KG1 (cell line): ENCODE measurements around the gene SIK2.
A peak's percentile ranks its signal among the peaks of the same experiment; 100 is the strongest.

ENCODE experiments used
- DNase-seq: peaks from one replicate; lab custom pipeline; 2025; lab: John Stamatoyannopoulos, UW

The SIK2 gene

DNA sequence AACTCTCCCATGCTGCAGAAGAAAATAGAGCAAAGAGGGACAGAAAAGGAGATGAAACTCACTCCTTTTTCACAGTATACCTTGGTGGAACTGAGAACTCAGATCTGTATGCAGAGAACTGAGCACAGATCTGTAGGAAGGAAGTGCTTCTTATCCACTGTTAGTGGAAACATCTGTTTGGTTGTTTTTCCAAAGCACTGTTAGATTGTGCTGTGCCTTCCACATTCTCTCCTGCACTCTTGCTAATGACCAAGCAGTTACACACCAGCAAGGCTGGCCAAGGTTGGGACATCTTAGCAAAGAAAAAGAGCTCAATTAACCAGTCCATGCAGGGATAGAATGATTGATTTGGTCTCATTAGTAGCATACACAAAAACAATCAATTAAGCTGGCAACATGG, 20.1 kb upstream of the SIK2 start:
- peak; percentile 36 for DNase-seq

DNA sequence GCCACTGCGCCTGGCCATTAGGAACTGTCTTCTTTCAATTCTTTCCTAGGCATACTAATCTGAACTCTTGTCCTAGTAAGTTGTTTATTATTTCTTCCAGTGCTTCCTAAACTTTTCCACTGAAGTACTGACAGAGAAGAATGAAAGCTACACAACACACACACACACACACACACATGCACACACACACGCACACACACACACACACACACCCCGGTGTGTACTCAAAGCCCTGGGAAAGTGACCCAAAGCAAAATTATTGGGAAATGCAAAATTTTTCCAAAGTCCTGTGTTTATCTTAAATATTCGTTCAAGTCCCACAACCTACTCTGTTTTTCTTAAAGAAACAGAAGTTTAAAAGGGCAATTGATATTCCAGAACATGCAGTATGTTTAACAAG, 19.4 kb upstream of the SIK2 start:
- no peak for DNase-seq

DNA sequence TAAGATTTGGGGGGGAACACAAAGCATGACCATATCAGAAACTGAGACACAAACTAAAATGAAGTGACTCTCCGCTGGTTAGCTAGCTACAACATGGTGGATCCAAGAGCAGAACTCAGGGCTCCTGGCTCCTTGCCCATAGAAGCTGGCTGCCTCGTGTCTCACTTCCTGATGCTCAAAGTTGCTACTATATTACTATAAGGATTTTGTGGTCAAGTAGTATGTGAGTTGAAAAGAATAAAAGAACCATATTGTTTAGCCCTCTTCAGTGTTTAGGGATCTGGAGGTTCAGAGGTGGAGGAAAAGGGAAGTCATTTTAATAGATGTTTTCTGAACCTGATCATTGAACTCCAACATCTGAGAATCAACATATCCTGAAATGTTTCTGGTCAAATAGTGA, 16.9 kb upstream of the SIK2 start:
- DNase-seq: no peak

DNA sequence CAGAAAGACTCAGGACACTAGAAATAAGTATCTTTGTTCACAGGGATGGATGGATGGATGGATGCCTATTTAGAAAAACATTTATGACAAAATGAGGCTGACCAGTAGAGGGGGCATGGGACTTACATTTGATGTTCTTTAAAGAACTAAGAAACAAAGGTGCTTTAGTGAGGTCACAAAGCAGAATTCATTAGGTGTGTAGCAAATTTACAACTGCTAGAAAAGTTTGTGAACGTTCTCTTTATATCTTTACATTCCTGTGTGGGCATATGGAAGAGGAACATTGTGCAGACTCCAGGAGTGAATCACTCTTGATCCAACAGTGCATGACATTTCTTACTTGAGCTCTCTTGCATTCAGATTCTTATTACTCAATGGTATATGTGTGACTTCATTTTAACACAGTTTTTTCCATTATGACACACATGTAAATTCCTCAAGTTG, 15.8 kb upstream of the SIK2 start:
- DNase-seq: peak; percentile 49

DNA sequence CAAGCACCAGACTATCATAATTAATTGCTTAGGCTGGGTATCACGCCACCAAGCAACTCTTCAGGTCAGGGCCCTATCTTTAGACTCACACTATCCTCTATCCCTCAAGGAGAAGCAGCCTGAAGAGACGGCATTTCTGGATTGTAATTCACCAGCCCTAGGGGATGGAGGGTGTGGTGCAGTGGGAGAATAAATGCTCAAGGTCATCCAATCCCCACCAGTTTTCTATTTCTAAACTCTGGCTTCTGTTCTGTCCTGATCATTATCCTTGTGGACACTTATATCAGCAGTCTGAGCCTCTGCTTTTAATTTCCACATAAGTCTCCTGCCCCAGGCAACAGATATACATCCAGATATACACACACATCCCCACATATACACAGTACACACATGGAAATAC, 13.1 kb upstream of the SIK2 start:
- no peak for DNase-seq

DNA sequence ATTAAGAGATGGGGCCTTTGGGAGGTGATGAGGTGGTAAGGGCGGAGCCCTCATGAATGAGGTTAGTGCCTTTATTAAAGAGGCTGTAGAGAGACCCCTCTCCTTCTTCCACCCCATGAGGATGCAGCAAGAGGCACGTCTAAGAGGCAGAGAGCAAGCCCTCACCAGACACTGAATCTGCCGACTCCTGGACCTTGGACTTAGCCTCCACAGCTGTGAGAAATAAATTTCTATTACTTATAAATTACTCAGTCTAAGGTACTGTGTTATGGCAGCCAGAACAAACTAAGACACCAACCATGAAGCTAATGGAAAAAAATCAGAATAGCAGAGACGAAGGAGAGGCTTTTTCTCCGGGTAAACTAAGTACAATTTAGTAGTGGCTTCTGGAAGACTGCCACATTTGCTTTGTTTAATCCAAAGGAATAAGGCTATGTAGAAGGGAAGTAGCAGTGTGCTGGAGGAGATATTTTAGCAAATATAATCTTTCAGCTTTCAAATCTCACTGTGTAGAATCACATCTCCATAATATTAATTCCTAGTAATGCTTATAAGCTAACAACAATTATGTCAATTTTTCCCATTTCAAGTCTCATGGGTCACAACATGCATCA, 12.3 kb upstream of the SIK2 start:
- no peak for DNase-seq

DNA sequence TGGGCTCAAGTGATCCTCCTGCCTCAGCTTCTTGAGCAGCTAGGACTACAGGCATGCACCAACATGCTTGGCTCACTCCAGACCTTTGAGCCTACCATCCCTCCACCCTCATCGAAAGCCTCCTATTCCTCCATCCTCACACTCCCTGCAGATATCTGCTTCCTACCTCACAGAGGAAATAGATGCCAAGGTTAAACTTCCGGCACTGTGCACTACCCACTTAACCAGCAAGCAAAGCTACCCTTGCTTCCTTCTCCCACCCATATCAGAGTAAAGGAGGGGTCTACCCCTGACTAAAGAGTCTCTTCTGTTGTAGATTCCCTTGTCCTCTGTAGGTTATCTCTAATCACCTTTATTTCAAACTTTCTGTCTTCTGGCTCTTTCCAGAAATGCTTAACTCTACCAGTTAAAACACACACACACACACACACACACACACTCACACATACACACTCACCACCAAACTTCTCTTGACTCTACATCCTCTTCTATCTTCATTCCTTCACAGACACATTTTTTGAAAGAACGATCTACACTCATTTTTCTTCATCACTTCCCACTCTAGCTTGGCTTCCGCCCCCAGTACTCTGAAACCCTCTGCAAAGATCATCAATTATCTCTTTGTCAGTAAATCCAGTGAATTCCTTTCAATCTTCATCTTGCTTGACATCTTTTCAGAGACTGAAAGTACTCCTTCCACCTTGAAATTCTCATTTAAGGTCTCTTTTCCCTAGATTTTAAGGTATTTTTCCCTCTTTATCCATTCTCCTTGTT, 10.9 kb upstream of the SIK2 start:
- DNase-seq: no peak

DNA sequence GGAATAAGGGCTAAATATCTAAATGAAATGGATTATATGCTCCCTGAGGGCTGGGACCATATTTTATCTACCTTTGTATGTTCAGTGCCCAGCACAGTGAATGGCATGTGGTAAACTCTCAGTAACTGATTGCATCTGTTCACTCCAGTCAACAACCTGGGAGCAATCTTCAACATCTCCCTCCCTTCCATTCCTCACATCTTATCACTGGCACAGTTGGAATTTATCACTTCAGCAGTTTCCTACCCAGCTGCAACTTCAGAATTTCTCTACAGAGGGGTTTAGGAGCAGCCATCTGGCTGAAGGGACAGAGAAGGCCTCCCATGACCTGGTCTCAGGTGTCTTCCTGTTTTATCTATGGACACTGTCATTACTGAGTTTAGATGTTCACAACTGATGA, 9.8 kb upstream of the SIK2 start:
- DNase-seq: no peak

DNA sequence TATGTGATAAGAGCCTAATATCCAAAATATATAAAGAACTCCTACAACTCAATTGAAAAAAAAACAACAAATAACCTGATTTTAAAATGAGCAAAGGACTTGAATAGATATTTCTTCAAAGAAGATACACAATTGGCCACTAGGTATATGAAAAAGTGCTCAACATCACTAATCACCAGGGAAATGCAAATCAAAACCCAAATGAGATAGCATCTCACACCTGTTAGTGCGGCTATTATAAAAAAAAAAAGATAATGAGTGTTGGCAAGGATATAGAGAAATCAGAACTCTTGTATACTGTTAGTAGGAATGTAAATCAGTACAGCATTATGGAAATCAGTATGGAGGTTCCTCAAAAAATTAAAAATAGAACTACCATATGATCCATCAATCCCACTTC, 5.9 kb upstream of the SIK2 start:
- DNase-seq: no peak

DNA sequence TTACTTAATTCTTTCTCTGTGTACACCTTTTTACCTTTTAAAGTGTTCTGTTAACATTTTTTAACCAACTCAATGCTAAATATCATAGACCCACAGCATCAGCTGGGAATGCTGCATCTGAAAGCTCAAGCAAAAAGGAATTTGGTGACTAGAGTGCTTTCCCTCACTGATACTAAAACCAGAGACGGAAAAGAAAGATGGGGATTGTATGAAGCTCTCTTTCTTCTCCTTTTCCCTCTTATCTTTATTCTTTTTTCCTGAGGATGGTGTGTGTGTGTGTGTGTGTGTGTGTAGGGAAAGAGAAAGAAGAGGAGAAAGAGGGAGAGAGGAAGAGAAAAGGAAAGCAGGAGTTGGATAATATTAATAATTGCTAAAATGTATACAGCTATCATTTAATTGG, 4.1 kb upstream of the SIK2 start:
- no peak for DNase-seq

DNA sequence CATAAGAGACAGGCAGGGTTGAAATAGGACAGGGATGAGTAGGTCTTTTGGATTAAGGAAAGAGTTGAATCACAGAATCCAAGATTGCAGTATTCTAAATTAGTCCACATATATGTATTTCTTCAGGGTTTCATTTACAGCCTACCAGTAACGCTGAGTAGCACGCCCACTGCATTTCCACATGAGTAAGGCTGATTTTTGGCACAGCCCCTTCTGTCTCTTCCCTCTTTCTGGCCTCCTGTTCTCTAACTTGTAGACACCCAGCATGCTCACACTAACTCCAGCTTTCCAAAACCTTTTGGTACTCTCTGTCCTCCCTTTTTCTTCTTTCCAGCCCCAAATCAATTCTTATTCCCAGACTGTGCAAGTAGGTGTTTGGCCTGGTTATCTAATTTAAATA, 3.7 kb upstream of the SIK2 start:
- no peak for DNase-seq

DNA sequence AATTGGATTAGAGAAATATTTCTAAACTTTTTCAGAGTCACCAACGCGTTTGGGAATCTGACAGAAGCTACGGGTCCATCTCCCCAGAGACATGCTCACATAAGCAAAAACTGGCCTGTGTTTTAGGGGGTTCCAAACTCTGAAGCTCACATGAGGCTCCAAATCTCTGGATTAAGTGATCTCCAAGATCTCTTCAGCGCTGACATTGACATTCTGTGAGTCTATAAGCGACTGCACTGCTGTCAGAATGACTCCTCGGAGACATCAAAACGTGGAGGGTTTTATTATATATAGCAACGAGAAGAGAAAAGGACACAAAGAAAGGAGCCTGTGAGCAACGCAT, 642 bp upstream of the SIK2 start:
- DNase-seq: no peak

DNA sequence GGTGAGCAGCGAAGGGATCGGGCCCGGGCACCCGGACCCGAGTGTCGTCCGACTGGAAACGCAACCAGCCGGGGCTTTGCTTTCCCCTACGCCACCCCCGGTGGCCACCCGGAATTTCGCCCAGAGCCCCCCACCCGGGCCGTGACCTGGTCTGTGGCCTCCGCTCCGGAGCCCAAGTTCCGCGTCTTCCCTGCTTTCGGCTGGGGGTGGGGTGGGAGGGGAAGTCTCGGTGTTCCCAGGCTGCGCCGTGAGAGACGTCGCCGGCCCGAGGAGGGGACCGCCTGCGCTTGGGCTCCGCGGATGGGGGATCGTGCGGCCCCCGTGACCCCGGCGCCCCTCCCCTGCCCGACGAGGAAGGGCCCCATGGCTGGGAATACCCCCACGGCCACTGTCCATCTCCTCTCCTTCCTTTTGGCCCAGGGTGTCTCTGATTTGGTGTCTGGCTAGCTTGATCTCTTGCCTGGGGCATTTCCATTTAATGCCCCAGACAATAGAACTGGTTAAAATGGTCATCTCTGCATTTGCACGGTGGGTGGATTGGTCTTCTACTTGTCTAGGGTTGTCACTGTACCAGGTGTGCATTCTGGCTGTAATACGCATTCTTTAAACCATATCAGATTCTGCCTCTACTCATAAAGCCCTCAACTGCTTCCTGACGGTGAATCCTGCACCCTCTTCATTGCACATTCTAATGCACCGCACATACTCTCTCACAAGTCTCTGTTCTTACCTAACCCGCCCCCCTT, 789 bp downstream of the SIK2 start:
- no peak for DNase-seq

DNA sequence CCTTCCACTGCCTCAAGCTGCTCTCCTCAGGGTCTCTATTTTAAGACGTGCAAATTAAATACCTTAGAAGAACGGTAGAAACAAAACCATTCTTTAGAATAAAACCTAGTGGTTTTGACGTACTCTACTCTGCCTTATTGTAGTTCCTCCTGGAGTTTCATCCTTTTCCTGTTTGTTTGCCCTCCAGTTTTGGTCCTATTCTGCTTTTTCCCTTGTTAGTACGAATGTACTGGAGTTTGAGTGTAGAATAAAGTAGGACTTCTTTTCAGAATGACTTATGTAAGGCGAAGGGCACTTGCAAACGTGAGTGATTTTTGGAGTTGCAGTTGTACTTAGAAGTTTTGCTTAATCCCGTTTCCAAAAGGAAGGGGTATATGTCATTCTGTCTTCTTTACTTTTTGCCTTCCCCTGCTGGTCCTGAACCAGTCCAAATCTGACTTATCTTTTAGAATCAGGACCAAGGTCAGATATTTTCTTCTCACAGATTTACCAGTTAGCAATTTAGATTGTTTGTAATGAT, 1.4 kb downstream of the SIK2 start:
- no peak for DNase-seq

DNA sequence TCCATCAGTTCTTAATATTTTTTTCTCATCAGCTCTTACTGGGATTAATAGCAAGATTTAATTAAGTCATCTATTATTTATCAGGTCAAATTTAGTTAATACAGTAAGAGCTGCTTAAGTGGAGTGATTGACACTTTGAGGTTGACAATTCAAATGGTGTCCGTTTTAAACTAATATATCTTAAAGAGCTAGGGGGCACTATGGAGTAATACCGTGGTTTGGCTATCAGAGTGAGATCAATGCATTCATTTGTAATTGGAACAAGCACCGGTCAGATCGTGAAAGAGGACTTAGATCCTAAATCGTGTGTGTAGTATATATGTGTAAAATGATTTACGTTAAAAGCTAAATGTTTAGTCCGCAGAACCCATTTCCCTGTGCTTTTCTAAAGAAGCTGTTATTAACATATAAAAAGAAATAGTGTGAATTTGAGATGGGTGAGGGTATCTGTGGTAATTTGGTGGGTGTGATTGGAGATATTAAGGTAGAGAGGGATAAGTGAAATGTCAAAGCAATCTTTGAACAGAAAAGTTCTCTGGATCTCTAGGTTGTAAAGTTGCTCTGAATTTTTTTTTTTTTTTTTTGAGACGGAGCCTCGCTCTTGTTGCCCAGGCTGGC, 2.3 kb downstream of the SIK2 start:
- peak; percentile 38 for DNase-seq

DNA sequence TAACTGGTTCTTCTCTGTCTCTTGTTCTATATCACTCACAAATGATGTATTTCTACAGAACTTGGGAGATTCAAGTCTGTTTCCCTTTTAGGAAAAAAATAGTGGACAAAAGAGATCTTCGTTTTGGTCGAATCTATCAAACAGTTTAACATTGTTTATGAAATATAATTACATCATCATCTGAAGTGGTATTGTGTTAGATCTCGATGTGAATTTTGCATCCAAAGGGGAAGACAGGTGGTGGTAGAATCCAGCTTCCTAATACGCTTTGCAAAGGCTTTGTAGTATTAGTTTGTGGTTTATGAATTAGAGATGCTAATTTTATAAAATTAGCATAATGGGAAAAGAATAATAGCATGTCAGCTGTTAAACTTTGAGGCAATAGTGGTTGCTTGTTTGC, 3.4 kb downstream of the SIK2 start:
- DNase-seq: no peak

DNA sequence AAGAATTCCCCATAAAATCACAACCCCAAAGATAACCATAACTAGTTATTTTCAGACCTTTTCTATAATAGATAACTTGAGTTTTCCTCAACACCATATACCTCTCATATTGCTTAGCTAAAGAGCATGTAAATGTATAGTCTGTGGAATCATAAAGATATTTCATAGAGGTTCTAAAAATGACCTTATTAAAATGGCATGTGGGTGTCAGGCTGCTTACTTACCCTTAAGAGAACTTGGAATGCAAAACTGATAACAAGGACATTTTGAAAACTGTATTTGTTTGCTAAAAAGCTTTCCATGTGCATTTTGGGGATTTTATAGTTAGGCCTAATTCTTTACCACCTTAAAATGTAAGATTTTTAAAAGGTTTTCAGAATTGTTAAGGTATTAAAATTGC, 4.7 kb downstream of the SIK2 start:
- no peak for DNase-seq

DNA sequence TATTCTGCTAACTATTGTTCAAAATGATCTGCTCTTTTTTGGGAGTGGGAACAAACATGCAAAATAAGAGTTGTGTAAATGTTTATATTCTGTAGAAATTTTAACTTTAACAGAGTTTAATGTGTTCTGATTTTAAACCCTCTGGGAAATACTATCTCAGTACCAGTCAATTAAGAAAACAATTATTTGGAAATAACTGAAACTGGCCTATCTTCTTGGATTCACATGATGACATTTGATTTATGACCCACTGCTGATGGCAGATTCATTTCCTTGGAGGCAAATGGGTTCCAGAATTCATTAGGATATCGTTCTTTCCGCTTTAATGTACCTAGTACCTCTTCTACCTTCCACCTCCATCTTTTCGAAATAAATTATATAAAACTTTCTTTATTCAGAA, 5.5 kb downstream of the SIK2 start:
- DNase-seq: no peak

DNA sequence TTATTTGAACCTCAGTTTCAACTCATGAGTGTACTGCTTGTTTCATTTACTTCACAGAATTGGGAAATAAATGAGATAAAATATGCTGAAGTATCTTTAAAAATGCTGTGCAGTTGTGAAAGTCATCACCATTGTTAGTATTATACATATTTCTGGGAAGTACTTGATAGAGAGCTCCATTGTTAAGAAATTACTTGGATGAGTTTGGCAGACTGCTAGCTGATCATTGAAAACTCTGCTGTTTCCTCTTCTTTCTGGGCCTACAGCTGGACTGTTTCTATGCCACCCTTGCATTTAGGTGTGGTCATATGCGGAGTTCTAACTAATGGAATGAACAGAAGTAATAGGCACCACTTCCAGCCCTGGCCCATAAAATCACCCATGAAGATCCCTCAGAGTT, 10.0 kb downstream of the SIK2 start:
- DNase-seq: no peak

DNA sequence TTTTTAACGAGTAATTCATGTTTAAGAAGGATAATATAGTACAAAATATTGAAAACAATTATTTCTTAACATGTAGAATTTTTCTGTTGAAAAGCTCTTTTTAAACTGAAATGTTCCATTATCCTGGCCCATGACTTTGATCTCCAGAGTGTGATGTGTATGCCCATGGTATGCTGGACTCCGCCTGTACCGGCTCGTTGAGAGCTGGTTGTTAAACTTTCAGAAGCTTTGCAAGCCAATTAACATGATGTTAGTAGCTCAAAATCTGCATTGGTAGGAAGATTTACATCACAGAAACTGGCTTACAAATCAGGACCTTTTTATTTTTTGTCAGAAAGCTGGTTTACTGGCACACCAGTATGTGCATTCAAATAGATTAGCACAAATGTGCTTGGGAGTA, 15.0 kb downstream of the SIK2 start:
- DNase-seq: no peak

DNA sequence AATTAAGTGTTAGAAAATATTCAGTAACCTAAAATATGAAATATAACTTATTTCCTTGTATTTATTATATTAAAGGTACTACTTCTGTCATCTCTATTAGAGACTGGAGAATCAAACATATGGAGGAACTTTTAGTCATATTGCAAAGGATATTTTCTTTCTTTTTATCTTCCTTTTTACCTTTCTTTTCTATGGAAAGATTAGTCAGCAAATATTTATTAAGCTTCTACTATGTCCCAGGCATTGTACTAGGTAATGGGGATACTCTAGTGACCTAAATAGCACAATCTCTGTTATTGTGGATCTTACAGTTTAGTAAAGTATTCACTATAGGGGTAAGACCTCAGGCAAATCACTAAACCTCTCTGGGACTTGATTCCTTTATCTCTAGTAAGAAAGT, 18.3 kb downstream of the SIK2 start:
- no peak for DNase-seq

DNA sequence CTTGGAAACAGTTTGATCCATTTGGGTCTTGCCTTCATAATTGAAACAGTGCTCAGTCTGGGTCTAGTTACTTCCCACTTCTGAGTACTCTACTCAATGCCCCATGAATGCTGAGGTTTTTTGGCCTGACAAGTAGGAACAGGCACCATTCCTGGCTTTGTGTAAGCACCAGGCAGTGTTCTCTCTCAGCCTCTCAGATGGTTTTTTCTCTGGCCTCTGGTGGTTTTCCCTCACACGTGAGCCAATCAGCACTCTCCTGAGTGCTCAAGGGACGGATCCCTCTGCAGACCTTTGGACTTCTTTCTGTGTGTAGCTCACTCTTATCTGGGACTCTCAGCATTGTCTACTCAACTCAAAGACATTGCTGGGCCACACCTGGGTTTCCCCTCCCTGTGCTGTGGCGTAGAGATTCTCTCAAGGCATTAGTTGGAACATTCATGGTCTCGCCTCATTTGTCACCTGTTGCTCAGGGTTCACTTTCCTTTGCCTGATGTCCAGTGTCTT, 21.3 kb downstream of the SIK2 start:
- no peak for DNase-seq

DNA sequence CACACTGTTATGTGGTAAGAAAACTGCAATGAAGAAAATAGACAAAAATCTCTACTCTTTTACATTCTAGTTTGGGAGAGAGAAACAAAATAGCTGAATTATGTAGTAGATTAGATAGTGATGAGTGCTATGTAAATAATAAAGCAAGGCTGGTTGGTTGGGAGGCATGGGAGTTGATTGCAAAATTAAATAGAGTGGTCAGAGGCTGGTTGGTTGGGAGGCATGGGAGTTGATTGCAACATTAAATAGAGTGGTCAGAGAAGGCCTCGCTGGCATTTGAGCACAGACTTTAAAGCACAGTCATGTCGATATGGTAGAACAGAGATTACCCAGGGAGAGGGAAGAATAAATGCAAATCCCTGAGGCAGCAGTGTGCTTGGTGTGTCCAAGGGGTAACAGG, 22.4 kb downstream of the SIK2 start:
- no peak for DNase-seq
